GM18951 (cell line): ENCODE measurements around the gene DGKD.

Source experiments
- POLR2A ChIP-seq: IDR thresholded peaks from 4 replicates; pipeline ENCODE4 v1.6.1; 2011; ENCODE audit warnings: mild to moderate bottlenecking; ENCODE audit not compliant: insufficient read length, insufficient read depth; ENCODE audit errors: extremely low read depth
- in situ Hi-C: fragments of 300-500 bp; cut with MboI; formaldehyde crosslinking; loops from one replicate; pipeline ENCODE4 v1.12.0; 2022; ENCODE audit warnings: low sequenced_read_pairs, mixed read lengths, inconsistent platforms; ENCODE audit not compliant: unreplicated experiment

The DGKD gene

DNA sequence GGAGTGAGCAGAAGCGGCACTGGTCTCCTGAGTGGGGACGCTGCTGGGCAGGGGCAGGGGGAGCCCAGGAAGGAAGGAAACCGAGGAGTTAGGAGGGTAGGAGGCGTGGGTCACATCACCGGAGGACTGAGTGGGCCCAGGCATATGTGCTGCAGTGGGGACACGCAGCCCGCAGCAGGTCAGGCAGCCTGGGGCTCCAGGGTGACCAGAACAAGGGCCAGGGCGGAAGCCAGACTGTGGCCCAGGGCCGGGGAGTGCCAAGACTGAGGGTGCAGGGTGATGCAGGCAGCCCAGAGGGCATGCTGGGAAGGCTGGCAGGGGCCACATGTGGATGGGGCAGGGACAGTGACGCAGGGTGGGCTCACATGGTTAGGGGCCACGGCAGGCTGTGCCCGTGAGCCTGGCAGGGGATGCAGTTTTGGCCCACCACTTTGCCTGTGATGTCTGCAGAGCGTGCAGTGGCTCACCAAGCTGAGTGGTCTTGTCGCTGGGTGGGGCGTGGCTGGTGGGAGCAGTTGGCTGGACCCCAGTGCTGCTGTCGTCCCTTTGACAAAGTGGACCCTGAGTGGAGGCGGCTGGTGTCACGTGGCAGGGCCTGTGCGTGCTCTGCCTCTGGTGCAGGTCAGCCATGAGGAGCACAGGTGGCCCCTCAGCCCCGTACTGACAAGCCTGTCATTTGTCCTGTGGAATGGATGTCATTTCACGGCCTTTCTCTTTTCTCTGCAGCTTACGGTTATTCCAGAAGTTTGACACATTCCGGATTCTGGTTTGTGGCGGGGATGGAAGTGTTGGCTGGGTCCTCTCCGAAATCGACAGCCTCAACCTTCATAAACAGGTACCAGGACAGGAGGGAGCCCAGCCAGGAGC is 87.1 kb downstream of the DGKD start:
- in situ Hi-C loops: no loop called here
- TF ChIP-seq POLR2A: no peak

DNA sequence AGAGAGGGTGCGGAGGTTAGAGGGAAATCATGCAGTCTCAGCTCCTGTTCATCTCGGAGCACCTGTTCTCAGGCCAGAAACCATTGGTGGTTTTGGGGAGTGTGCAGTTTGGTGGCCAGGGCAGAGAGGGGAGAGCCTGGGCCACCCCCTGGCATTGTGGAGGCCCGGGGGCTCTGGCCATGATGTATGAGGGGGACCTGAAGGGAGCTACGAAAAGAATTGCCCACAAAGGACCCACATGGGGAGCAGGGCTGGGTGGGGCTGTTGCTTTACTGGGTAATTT is 87.7 kb downstream of the DGKD start:
- in situ Hi-C loops: no loop called here
- TF ChIP-seq POLR2A: no peak

DNA sequence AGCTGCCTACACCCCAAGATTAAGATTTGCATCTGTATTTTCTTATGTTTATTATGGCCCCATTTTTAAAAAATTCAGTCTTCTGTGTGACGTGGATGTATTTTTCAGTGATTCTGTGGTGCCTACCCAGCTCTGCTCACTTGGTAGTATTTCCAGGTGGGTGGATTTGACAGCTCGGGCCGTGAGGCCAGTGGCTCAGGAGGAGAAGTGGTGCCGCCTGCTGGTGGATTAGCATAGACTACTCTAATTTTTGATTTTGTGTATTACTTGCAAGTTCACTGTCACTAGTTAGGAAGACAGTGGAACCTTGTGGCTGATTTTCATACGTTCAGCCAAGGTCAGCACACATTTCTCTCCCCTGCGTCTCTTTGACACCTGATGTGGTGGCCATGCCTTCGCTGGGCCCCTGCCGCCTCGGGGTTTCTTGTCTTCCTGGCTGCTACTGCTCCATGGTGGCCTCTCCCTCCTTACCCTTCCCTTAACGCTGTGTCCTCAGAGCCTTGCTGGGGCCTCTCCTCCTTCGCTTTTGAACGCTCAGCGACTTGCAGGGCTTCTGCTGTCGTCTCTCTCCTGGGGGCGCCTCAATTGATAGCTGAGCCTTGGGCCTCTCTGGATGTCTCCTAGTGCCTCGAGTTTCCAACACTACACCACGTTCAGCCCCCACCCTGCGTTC is 89.4 kb downstream of the DGKD start:
- no peak for TF ChIP-seq POLR2A
- in situ Hi-C loops: no loop called here

DNA sequence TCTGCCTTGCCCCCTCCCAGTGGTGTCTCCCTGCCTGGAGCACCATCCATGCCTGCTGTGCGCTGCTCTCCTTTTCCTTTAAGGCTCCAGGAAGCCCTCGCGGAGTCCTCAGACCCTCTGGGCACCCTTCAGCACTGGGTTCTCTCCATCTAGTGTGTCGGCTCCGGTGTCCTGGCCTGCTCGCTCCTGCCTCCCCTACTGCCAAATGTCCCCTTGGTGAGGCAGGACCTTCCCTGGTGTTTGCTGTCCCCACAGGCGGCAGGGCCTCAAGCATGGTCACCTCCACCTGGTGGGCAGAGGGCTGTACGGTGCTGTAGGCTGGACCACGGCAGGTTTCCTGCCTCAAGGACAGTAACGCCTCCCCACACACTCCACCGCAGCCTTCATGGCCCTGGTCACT is 90.2 kb downstream of the DGKD start:
- in situ Hi-C loops: no loop called here
- no peak for TF ChIP-seq POLR2A

DNA sequence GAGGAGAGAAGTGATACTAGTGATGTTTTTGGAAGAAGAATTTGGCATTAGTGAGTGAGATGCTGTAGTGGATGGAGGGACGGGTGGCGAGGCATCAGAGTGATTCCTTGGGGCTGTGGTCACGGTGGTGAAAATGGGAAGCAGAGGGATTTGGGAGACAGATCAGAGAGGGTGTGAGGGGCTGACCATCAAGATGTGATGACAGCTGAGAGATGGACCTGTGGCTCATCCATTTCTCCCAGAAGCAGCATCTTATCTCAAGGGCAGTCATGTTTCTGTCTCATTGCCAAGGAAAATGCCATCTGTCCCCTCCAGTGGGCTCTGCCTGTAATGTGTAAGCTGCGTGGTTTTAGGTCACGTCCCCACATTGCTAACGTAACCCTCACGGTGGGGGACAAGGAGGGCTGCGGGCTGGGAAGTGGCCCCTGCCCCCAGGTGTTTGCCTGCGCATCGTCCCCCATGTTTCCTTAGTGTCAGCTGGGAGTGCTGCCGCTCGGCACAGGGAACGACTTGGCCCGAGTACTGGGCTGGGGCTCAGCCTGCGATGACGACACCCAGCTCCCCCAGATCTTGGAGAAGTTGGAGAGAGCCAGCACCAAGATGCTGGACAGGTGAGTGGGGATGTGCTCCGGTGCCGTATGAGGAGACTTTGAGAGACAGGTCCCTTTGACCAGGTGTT is 91.0 kb downstream of the DGKD start:
- TF ChIP-seq POLR2A: no peak

DNA sequence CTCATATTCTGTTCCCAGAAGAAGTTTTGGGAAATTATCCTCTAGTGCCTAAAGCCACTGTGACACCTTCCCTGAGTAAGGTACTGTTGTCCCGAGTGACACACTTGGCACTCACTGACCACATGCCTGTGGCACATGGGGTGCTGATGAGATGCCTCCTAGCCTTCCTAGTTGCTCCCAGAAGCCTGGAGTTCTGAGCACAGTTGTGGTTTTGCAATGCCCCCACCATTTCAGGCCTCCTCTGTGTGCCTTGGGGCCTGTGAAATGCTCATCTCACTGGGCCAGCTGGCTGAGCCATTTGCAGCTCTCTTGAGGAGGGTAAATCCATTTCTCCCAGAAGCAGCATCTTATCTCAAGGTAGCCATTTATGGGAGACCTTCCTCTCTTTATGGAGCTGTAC is 91.8 kb downstream of the DGKD start:
- in situ Hi-C loops: no loop called here
- TF ChIP-seq POLR2A: no peak

More for the DNA sequence above, 91.0 kb downstream of the DGKD start:
- in situ Hi-C loops: no loop called here

DNA sequence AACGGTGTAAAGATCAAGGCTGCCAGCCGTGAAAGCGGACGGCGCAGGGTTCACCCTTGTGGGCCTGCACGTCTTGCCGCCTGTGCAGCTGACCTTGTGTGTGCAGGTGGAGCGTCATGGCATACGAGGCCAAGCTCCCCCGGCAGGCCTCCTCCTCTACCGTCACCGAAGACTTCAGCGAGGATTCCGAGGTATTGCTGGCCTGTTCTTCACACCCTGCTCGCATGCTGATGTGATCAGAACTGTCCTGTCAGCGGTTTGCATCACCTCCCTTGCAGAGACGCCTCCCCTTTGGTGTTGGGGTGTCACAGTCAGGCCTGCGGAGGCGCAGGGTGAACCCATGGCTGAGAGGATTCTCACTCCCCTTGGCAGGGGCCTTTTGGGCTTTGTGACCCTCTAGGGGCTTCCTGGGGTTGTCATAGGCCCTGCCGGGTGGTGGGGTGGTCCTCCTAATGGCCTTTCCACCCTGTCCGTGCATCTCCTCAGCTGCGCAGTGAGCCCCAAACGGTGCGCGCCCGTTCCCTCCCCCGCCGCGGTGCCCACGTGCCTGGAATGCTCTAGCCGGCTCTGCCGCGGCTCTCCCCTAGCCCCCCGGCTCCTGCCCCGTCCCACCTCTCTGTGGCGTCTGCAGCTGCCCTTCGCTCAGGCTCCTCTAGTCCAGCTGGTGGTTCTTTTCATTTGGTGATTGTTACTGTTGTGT is 92.5 kb downstream of the DGKD start:
- no peak for TF ChIP-seq POLR2A
- in situ Hi-C loops: no loop called here

DNA sequence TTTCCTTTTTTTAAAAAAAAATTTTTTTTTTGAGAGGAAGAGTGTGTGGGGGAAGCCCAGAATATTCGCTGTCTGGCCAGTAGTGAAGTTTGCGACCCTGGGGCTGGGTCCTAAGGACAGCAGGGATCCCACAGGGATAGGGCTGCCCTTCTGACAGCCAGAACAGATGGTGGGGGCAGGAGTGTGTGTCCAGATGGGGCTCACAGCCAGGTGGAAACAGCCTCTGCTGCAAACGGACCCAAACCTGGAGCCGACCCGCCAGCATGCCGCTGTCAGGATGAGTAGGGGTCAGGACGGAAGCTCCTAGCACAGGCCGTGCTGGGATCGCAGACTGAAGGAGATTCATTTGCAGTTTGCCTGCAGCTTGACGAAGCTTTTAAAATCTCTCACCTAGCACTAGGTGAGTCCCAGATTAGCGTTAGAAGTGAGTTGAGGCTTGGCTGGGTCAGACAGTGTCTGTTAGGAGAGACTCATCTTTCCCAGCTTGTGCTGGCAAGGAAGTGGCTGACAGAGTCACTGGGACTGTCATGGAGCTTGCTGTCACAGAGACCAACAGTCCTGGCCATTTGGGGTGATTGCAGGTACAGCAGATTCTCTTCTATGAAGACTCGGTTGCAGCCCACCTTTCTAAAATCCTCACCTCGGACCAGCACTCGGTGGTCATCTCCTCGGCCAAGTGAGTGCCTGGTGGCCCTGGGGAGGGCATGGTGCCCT is 93.4 kb downstream of the DGKD start:
- in situ Hi-C loops: no loop called here
- TF ChIP-seq POLR2A: no peak

DNA sequence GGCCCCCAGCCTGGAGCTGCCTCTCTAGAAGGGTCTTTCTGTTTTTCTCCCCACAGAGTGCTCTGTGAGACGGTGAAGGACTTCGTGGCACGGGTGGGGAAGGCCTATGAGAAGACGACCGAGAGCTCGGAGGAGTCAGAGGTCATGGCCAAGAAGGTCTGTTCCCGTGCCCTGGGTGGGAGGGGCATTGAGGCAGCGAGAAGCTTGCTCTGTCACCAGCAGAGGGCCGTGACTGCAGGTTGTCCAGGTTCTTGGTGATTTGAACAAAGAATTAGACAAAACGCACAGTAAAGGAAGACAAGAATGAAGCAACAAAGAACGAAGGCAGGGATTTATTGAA is 93.9 kb downstream of the DGKD start:
- in situ Hi-C loops: no loop called here
- no peak for TF ChIP-seq POLR2A

DNA sequence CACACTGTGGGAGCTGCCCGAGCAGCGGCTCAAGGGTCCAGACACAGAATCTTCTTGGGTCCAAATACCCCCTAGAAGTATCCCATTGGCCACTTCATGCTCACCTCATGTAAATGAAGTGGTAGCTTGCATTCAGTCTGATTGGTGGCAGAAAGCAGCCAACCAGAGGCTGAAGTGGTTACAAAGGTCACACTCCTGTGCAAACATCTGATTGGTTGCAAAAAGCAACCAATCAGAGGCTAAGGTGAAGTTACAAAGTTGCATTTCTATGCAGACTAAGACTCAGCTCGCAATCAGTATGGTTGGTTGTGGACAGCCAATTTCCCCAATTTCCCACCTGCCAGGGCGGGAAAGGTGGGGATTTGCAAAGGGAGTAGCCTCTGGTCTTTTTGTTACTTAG is 94.3 kb downstream of the DGKD start:
- in situ Hi-C loops: no loop called here
- TF ChIP-seq POLR2A: no peak

DNA sequence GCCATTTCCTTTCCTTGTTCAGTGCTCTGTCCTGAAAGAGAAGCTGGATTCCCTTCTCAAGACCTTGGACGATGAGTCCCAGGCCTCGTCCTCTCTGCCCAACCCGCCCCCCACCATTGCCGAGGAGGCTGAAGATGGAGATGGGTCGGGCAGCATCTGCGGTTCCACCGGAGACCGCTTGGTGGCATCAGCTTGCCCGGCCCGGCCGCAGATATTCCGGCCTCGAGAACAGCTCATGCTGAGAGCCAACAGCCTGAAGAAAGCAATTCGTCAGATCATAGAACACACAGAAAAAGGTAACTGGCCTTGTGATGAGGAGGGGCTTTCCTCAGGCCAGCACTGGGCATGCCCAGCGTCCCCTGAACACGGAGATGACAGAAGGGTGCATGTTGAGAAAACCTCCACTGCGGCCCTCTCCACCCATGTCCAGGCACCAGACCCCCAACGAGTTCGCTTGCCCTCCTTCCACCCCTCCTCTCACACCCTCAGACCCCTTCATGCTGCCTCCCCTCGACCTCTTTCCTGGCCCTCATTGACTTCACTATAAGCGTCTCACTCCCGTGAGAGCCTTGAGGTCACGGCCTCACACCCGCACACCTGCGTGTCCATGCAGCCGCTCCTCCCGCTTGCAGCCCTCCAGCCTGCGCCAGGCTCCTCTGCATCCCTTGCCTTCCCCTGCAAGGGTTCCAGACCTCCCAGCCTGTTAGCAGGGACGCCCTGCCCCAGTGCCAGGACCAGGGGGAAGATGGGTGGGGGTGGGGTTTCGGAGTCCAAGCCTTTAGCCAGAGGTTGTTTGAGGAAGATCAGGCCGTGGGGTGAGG is 95.0 kb downstream of the DGKD start:
- TF ChIP-seq POLR2A: no peak
- in situ Hi-C loops: no loop called here
